ENCODE measurements around the gene SHROOM2.
"Not testable (repeated sequence)": the region's sequence is repeated elsewhere in the genome, so short reads cannot be mapped to it uniquely, and the experiment has no call there.

The SHROOM2 gene

DNA sequence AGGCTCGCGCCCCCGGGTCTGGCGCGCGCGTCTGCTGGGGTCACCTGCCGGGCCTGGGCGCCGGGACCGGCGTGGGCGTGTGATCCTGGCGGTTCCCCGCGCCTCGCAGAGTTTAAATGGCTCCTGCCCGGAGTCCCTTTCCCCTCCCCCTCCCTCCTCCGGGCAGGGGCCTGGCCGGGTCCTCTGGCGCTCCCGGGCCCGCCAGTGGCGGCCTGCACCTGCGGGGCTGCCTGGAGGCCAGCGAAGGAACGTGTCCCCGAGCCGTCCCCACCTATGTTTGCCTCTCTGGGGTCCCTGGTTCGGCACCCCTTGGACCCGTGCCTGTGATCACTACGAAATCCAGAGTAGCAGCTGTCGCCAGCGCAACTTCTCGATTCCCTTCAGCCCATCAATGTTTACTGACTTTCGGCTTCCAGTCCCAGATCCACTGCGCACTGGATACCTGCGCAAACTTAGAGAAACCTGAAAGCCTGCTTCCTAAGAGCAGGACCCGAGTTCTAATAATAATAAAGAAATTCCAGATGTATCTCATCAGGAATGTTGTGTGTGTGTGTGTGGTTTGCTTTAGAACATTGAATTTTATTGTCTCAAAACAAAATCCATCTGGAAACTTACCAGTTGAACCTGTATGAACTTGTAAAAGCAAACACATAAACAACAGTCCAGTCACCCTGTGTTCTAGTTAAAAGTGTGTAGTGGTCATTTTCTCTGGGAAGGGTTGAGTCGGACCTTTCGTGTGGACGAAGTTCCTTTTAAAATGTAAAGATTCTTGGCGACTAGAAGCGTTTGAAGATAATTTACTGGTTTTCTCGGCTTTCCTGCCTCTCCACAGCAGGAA, 788 bp downstream of the SHROOM2 start:
- DNase-seq: no peak

DNA sequence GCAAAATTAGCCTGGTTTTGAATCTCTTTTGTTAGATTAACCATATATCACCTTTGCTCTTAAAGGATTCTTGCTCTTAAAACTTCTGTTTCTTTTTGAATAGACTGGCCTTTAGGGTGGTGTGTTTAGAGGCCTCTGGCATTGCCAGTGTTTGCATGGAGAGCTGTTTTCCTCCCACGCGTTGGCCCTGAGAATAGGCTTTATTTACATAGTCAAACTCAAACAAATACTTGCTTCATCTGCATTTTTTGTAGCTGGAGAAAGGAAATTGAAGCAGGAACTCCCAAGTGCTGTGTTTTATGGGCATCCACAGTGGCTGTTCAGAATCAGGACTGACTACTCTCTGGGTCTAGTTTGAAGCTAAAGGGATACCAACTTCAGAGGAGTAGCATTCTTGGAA, 2.7 kb downstream of the SHROOM2 start:
- no peak for DNase-seq

- DNase-seq: no peak
Observed at GRCh38 chrX:9789555-9789954, 3.3 kb downstream of the SHROOM2 start.

GRCh38 chrX:9790866-9791265, 4.6 kb downstream of the SHROOM2 start:
- DNase-seq: no peak

DNA sequence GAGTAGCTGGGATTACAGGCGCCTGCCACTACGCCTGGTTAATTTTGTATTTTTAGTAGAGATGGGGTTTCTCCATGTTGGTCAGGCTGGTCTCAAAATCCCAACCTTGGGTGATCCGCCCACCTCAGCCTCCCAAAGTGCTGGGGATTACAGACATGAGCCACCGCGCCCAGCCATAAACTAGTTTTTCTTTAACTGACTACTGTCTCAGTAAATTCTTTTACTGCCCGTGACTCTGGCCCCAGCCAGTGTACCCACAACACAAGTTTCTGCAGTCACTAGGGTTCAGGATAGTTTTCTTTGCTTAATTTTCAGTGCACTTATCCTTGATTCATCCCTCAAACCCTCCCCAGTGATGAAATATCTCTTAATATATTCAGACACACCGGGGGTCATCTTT, 8.3 kb downstream of the SHROOM2 start:
- DNase-seq: no peak

DNA sequence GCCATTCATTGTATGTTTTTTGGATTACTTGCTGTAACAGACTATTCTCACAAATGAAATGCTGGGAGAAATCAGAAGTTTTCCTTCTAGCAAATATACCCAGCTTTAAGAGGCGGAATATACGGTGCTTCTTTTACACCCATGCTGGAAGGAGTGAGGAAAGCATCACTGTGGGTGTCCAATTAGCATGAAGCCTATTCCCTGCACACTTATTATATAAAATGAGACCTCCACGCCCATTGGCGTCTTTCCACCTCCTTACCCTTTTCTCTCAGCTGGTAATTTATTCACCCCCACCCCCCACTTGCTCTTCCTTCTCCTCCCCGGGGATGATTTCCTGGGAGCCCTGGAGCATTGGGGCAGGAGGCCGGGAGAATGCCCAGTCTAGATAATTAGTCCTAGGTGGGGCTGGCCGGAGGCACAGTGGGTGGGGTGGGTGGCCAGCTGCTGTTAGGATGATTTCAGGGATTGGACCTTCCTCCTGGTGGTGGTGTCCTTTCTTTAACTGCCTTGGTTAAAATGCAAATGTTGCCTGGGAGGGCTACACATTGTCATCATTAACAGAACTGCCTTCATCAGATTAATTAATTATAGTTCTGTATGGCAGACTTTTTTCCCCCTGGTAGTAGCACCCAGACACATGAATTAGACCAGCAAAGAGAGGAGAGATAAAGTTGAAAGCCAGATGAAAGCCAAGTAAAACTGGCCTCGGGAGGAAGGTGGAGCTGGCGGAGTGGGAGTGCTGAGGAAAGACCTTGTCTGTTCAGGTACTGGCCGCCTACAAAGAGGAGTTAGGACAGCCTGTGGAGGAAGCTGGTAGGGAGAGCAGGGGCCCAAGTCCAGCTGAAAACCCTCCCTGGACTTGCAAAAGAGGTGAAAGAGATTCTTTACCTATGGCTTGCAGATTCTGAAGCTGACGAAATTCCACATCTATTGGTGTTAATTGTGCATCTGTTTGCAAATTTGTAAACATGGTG, 11.4 kb downstream of the SHROOM2 start:
- DNase-seq: no peak

DNA sequence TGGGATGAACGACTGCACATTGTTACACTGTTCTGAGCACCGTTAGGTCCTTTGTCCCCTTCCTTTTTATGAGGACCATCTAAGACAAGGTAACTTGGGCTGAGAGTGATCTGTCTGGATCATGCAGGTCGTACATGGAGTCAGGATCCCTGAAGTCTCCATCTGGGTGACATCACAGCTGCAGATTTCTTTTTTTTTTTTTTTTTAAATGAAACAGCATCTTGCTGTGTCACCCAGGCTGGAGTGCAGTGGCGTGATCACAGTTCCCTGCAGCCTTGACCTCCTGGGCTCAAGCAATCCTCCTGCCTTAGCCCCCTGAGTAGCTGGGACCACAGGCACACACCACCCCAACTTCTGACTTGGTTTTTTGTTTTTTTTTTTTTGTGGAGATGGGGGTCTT, 16.5 kb downstream of the SHROOM2 start:
- no peak for DNase-seq

DNA sequence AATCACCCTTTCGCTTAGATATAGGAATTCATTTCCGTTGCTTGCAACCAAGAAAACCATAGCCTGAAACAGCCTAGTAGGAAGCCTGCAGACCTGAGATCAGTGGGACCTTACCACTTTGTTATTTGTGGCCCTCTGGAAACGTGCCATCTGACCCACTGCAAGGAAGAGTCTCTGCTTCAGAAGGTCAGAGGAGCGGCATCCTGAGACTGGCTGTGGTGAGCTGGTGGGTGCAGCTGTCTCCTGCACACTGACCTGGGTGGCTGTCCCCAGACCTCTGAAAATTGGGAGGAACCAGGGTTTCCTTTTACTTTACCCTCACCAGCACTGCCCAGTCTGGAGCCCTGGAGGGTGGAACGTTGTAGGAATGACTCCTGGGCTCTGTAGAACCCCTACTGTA, 18.2 kb downstream of the SHROOM2 start:
- no peak for DNase-seq

DNA sequence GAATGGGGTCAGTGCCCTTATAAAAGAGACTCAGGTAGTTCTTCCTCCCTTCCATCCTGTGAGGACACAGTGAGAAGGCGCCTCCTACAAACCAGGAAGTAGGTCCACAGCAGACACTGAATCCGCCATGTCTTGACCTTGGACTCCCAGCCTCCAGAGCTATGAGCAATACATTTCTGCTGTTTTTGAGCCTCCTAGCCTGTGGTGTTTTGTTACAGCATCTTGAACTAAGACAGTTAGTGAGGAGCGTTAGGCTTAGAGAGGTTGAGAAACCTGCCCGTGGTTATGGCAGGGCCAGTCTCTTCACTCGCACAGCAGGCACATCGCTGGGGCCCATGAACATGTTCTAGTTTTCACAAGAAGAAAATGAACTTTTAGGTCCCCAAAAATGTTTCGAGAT, 19.7 kb downstream of the SHROOM2 start:
- no peak for DNase-seq

GRCh38 chrX:9807355-9808182, 21.3 kb downstream of the SHROOM2 start:
- no peak for DNase-seq

DNA sequence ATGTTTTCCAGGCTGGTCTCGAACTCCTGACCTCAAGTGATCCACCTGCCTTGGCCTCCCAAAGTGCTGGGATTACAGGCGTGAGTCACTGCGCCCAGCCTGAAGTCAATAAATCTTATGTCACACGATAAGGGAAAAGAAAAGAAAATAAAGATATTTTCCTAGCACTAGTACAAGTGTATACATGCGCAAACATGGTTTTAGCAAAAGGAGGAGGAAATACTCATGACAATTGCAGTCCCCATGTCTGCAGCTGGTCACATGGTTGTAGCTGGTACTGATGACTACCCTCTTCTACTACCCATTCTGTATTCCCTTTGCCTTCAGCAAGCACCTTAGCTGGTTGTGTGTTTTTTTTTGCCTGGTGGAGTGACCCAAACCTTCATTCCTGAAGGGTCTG, 23.6 kb downstream of the SHROOM2 start:
- DNase-seq: not testable (repeated sequence)

GRCh38 chrX:9811086-9811485, 24.9 kb downstream of the SHROOM2 start:
- DNase-seq: not testable (repeated sequence)

GRCh38 chrX:9816084-9816700, 30.0 kb downstream of the SHROOM2 start:
- DNase-seq: no peak

DNA sequence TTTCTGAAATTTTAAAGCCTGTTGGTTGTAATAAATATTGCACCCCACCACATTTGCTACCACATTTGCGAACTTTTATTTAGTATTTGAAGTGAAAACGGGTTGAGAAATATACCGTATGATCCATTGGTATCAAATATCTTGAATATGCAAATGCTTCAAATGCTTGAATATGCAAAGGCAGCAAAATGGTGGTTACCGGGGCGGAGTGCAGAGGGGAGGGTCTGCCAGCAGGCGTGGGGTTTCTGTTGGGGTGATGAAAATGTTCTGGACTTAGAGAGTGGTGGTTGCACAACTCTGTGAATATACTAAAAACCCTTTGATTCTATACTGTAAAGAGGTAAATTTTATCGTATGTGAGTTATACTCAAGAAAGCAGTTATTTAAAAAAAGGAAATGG, 35.3 kb downstream of the SHROOM2 start:
- no peak for DNase-seq

DNA sequence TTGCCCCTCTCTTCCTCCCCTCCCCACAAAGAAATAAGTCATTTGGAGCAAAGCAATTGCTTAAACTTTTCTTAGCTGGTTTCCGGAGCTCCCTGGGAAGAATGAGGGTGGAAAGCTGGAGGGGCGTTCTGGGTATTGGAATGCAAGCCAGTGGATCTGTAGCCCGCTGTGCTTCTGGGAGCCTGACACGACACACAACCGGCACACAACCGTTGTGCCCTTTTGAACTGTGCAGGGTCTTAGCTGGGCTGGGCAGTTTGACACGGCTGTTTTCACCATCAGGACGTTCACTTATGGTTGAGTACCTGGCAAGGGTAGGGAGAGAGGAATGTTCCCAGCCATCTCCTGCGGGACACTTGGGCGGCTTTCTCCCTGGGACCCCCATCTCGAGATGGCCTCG, 38.3 kb downstream of the SHROOM2 start:
- DNase-seq: no peak

GRCh38 chrX:9825129-9825790, 39.0 kb downstream of the SHROOM2 start:
- DNase-seq: no peak

DNA sequence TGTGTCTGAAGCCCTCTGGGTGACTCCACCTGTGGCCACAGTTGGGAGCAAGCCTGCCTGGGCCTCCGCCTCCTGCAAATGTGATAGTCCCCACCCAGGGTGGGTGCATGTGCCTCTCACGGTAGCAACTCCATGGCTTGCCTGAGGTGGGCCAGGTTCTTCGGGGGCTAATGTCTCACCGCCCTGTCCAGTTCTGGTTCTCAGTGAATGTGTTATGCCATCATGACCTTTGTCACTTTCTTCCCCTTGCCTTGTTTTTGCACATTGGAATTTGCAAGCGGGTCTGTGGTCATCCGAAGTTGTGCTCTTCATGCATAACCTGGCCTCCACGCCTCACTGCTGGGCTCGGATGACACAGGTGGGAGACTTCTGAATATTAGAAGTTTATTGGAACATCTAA, 39.7 kb downstream of the SHROOM2 start:
- DNase-seq: no peak

GRCh38 chrX:9829308-9830267, 43.4 kb downstream of the SHROOM2 start:
- no peak for DNase-seq

GRCh38 chrX:9832811-9833210, 46.6 kb downstream of the SHROOM2 start:
- DNase-seq: no peak

- no peak for DNase-seq
Observed at GRCh38 chrX:9835585-9836210, 49.5 kb downstream of the SHROOM2 start.
